GM12891 (cell line): ENCODE data around the gene HOXD10.

Source experiments
- DNase-seq: peaks from one replicate; pipeline ENCODE4 v3.0.0; 2011; ENCODE audit warnings: low spot score; ENCODE audit not compliant: insufficient read length
- FAIRE-seq: peaks from 2 replicates; lab custom pipeline; 2011; peaks lifted over from hg19 to GRCh38; lab: Jason Lieb, UNC
- PAX5 ChIP-seq: IDR thresholded peaks from 2 replicates; pipeline ENCODE4 v1.6.1; 2011; ENCODE audit warnings: low read length, moderate library complexity, mild to moderate bottlenecking; ENCODE audit not compliant: insufficient read depth, severe bottlenecking
- POLR2A ChIP-seq: IDR thresholded peaks from 2 replicates; pipeline ENCODE4 v1.6.1; 2011; ENCODE audit warnings: low read depth, low read length, control low read depth
- POLR2AphosphoS5 ChIP-seq: IDR thresholded peaks from 2 replicates; pipeline ENCODE4 v1.6.1; 2011; ENCODE audit warnings: low read depth, low read length, control low read depth
- POU2F2 ChIP-seq: IDR thresholded peaks from 2 replicates; pipeline ENCODE4 v1.6.1; 2011; ENCODE audit warnings: low read depth, mild to moderate bottlenecking, control low read depth, low read length, moderate library complexity
- SPI1 ChIP-seq: IDR thresholded peaks from 2 replicates; pipeline ENCODE4 v1.6.1; 2011; ENCODE audit warnings: low read depth, low read length, control low read depth
- TAF1 ChIP-seq: IDR thresholded peaks from 2 replicates; pipeline ENCODE4 v1.6.1; 2011; ENCODE audit warnings: low read depth, low read length, control low read depth

Gene HOXD10

DNA sequence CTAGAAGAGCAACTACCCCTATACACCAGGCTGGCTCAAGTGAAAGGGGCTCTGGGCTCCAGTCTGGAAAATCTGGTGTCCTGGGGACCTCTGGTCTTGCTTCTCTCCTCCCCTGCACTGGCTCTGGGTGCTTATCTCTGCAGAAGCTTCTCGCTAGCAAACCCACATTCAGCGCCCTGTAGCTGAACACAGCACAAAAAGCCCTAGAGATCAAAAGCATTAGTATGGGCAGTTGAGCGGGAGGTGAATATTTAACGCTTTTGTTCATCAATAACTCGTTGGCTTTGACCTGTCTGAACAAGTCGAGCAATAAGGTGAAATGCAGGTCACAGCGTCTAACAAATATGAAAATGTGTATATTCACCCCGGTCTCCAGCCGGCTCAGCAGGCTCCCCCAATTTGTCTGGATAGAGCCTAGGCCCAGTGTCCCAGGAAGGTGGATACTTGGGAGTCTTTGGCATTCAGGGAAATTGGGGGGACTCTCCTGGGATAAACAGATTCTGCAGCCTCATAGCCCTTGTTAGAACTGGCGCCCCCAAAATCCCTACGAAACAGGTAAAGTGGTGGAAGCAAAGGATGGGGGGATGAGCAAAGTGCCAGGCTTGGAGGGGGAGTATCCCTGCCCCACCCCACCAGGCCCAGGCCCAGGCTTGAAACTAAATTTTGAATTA lies 32.3 kb downstream of the HOXD10 start:
- TF ChIP-seq SPI1 (no peak), POLR2A (no peak), POU2F2 (no peak), TAF1 (no peak), PAX5 (no peak), POLR2AphosphoS5 (no peak)
- FAIRE-seq (no peak), DNase-seq (no peak)

DNA sequence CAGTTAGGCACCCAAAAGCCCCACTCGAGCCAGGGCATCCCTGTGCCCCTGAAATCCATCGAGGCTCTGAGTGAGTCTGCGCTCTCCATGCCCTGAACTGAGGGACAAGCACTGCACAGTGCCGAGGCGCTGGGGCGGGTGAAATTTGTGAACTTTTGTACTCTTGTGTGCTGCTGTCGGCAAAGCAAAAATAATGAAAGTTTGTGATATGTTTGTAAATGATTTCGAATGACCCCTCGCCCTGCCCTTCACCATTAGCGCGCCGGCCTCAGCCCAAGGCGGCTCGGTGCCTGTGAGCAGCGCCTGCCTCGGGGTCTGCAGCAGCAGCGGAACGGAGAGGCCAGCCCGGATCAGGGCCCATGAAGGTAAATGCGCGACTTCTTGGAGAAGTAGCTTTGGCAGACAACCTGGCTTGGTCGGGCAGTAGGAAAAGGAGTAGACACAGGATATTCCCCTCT lies 32.9 kb downstream of the HOXD10 start:
- TF ChIP-seq POLR2AphosphoS5 (no peak), SPI1 (no peak), TAF1 (no peak)
- FAIRE-seq: no peak
- DNase-seq: no peak

- DNase-seq (no peak), FAIRE-seq (no peak)
- no peak for TF ChIP-seq POU2F2
- no peak for TF ChIP-seq SPI1
- TF ChIP-seq POLR2AphosphoS5: no peak
- TF ChIP-seq PAX5: no peak
- no peak for TF ChIP-seq TAF1
- no peak for TF ChIP-seq POLR2A
Measured at GRCh38 chr2:176149939-176150583, 33.5 kb downstream of the HOXD10 start.

GRCh38 chr2:176150584-176151441 lies 34.2 kb downstream of the HOXD10 start:
- no peak for FAIRE-seq
- TF ChIP-seq TAF1 (no peak), POLR2A (no peak), POLR2AphosphoS5 (no peak), POU2F2 (no peak), PAX5 (no peak), SPI1 (no peak)
- no peak for DNase-seq

DNA sequence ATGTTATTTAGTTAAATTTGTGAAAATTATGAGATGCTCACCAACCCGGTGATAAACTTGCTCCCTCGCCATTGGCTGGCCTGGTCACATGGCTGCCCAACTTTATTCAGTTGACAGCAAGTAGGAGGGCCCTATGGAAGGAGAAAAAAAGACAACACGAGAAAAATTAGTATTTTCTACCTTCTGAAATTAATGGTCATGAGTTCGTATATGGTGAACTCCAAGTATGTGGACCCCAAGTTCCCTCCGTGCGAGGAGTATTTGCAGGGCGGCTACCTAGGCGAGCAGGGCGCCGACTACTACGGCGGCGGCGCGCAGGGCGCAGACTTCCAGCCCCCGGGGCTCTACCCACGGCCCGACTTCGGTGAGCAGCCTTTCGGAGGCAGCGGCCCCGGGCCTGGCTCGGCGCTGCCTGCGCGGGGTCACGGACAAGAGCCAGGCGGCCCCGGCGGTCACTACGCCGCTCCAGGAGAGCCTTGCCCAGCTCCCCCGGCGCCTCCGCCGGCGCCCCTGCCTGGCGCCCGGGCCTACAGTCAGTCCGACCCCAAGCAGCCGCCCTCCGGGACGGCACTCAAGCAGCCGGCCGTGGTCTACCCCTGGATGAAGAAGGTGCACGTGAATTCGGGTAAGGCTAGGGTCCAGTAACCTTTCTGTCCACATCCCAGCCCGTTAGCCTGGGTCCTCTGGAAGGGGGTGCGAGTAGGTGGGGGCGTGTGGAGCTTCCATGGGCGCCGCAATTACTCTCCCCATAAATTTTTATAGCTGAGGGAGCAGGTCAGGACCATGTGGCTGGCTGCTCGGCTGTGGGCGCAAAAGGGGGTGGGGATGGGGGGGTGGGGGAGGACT lies 35.1 kb downstream of the HOXD10 start, which contains the start of gene HOXD4:
TSS of gene HOXD4 (plus strand) at position 109 of the 846 bp plus-strand sequence. CDS start at position 193, 84 bp downstream.
- DNase-seq (no peak), FAIRE-seq (no peak)
- TF ChIP-seq POU2F2 (no peak), PAX5 (no peak), POLR2AphosphoS5 (no peak), TAF1 (no peak), SPI1 (no peak), POLR2A (no peak)

DNA sequence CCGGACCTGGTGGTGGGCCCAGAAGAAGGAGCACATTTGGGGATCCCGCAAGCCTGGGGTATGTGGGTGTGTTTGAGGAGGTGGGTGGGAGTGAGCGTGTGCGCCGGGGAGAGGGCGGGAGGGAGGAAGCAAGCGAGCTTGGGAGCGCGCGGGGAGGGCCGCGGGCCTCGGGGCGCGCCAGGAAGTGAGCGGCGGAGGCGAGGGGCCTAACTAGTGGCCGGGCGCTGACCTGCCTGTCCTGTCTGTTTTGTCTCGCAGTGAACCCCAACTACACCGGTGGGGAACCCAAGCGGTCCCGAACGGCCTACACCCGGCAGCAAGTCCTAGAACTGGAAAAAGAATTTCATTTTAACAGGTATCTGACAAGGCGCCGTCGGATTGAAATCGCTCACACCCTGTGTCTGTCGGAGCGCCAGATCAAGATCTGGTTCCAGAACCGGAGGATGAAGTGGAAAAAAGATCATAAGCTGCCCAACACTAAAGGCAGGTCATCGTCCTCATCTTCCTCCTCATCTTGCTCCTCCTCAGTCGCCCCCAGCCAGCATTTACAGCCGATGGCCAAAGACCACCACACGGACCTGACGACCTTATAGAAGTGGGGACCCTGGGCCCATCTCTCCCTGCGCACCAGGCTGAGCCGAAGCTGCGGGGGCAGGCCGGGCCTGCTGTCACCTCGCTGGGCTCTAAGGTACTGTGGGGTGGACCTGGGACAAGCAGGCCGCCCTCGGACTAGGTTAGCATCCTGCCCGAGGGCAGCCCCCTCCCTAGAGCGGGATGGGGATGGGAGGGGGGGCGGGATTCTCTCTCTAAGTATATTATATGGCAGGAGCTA lies 36.0 kb downstream of the HOXD10 start:
- FAIRE-seq: no peak
- no peak for TF ChIP-seq TAF1
- TF ChIP-seq POU2F2: no peak
- TF ChIP-seq PAX5: no peak
- no peak for TF ChIP-seq POLR2AphosphoS5
- TF ChIP-seq SPI1: no peak
- no peak for TF ChIP-seq POLR2A
- no peak for DNase-seq

DNA sequence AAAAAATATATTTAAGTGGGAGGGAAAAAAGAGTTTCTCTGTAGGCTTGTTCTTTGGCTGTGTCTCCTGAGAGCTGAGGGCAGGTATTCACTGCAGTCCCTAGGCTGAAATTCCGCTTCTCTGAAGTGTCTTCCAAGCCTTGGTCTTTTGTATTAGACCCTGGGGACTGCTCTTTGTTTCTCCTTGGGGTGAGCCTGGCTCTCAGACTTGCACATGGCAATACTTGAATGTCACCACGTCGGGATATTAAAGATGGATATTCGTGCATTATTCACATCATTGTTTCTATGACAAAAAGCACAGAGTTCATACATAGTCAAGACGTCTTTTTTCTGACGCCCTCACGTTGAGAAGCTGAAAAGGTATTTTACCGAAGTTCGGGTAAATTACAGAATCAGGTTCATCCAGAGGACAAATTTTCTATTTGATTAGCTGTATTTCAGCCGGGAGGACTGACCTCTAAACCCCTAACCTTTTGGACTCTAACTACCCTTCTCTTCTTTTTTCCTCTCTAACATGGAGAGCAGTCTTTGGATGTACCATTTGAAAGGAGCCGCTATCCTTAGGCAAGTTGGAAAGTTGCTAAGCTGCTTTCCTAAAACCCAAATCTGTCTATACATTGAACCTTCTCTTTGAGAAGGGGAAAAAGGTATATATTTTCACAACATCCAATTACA lies 38.1 kb downstream of the HOXD10 start:
- TF ChIP-seq POU2F2 (no peak), POLR2AphosphoS5 (no peak), PAX5 (no peak), TAF1 (no peak), POLR2A (no peak), SPI1 (no peak)
- no peak for FAIRE-seq
- no peak for DNase-seq
